HepG2 (cell line): Measurements from ENCODE around the gene PTCD3. TPM values are rescaled to one million over a fixed set of nuclear protein-coding genes. Genes with fewer than 3 reads are reported as not detected.

Source experiments
- AKAP8 ChIP-seq: sonication (generic); formaldehyde crosslinking; IDR thresholded peaks from 2 replicates; pipeline ENCODE4 v1.5.1; 2020; ENCODE audit warnings: mild to moderate bottlenecking, missing genetic modification reagents
- ATF7-NPFF ChIP-seq: sonication (generic); formaldehyde crosslinking; IDR thresholded peaks from 2 replicates; pipeline ENCODE4 v1.8.1; 2023; ENCODE audit warnings: mild to moderate bottlenecking, low read depth, missing genetic modification reagents, moderate library complexity
- HMG20A ChIP-seq: IDR thresholded peaks from 2 replicates; pipeline ENCODE4 v1.6.1; 2016; ENCODE audit warnings: borderline replicate concordance
- HNF4A ChIP-seq: sonication (generic); formaldehyde crosslinking; IDR thresholded peaks from 2 replicates; pipeline ENCODE4 v1.4.0; 2020; ENCODE audit warnings: missing genetic modification reagents
- HOXA3 ChIP-seq: sonication (generic); formaldehyde crosslinking; IDR thresholded peaks from 2 replicates; pipeline ENCODE4 v1.5.0; 2020; ENCODE audit warnings: missing genetic modification reagents
- KMT2A ChIP-seq: sonication (generic); formaldehyde crosslinking; IDR thresholded peaks from 2 replicates; pipeline ENCODE4 v1.4.0; 2020; ENCODE audit warnings: missing genetic modification reagents
- KMT2B ChIP-seq: IDR thresholded peaks from 2 replicates; pipeline ENCODE4 v1.6.1; 2016; ENCODE audit warnings: missing genetic modification reagents, missing compliant biosample characterization
- MYPOP ChIP-seq: sonication (generic); formaldehyde crosslinking; IDR thresholded peaks from 2 replicates; pipeline ENCODE4 v1.8.1; 2023; ENCODE audit warnings: mild to moderate bottlenecking, moderate library complexity, missing genetic modification reagents
- NR1H2 ChIP-seq: sonication (generic); formaldehyde crosslinking; IDR thresholded peaks from 2 replicates; pipeline ENCODE4 v1.8.1; 2022; ENCODE audit warnings: low read depth, missing genetic modification reagents, borderline replicate concordance
- PCBP1 ChIP-seq: fragments of 200-400 bp; formaldehyde crosslinking; IDR thresholded peaks from 2 replicates; pipeline ENCODE4 v1.6.1; 2017; ENCODE audit warnings: mild to moderate bottlenecking, low read depth, low read length, borderline replicate concordance
- POLR2A ChIP-seq, 2 experiments: IDR thresholded peaks; 2 replicates each; pipeline ENCODE4 v1.6.1; 2011; ENCODE audit warnings: low read depth in 2 of 2, low read length in 2 of 2, mild to moderate bottlenecking in 1 of 2, moderate library complexity in 1 of 2; ENCODE audit not compliant: insufficient read depth in 1 of 2
- RXRB ChIP-seq: IDR thresholded peaks from 2 replicates; pipeline ENCODE4 v1.6.1; 2016; ENCODE audit warnings: borderline replicate concordance, missing genetic modification reagents, missing compliant biosample characterization
- SALL2 ChIP-seq: sonication (generic); formaldehyde crosslinking; IDR thresholded peaks from 2 replicates; pipeline ENCODE4 v1.8.1; 2023; ENCODE audit warnings: mild to moderate bottlenecking, missing genetic modification reagents, inconsistent platforms
- SP140L ChIP-seq: sonication (generic); formaldehyde crosslinking; IDR thresholded peaks from 2 replicates; pipeline ENCODE4 v1.4.0; 2020; ENCODE audit warnings: missing genetic modification reagents, borderline replicate concordance
- SRSF9 ChIP-seq: fragments of 200-400 bp; formaldehyde crosslinking; IDR thresholded peaks from 2 replicates; pipeline ENCODE4 v1.6.1; 2018; ENCODE audit warnings: borderline replicate concordance, mild to moderate bottlenecking, low read depth, low read length; ENCODE audit not compliant: insufficient read depth, poor library complexity, severe bottlenecking
- TAF1 ChIP-seq: sonication (generic); formaldehyde crosslinking; IDR thresholded peaks from 2 replicates; pipeline ENCODE4 v1.4.0; 2020; ENCODE audit warnings: missing genetic modification reagents
- ZBTB21 ChIP-seq: sonication (generic); formaldehyde crosslinking; IDR thresholded peaks from 2 replicates; pipeline ENCODE4 v1.4.0; 2020; ENCODE audit warnings: missing genetic modification reagents
- ZEB1 ChIP-seq: IDR thresholded peaks from 2 replicates; pipeline ENCODE4 v1.6.1; 2012; ENCODE audit warnings: mild to moderate bottlenecking, low read depth, inconsistent platforms; ENCODE audit not compliant: insufficient replicate concordance
- ZNF20 ChIP-seq: sonication (generic); formaldehyde crosslinking; IDR thresholded peaks from 2 replicates; pipeline ENCODE4 v1.4.0; 2020; ENCODE audit warnings: mild to moderate bottlenecking, moderate library complexity, missing genetic modification reagents
- ZNF292 ChIP-seq: sonication (generic); formaldehyde crosslinking; IDR thresholded peaks from 2 replicates; pipeline ENCODE4 v1.8.1; 2022; ENCODE audit warnings: mild to moderate bottlenecking, low read depth, missing genetic modification reagents, borderline replicate concordance
- ZNF30 ChIP-seq: sonication (generic); formaldehyde crosslinking; IDR thresholded peaks from 2 replicates; pipeline ENCODE4 v1.5.0; 2020; ENCODE audit warnings: mild to moderate bottlenecking, missing genetic modification reagents
- ZNF382 ChIP-seq: sonication (generic); formaldehyde crosslinking; IDR thresholded peaks from 2 replicates; pipeline ENCODE4 v1.5.0; 2020; ENCODE audit warnings: missing genetic modification reagents, mild to moderate bottlenecking, borderline replicate concordance
- ZNF547 ChIP-seq: sonication (generic); formaldehyde crosslinking; IDR thresholded peaks from 2 replicates; pipeline ENCODE4 v1.5.1; 2020; ENCODE audit warnings: mild to moderate bottlenecking, missing genetic modification reagents
- ZNF550 ChIP-seq: sonication (generic); formaldehyde crosslinking; IDR thresholded peaks from 2 replicates; pipeline ENCODE4 v1.4.0; 2020; ENCODE audit warnings: mild to moderate bottlenecking, missing genetic modification reagents, borderline replicate concordance
- ZNF775 ChIP-seq: sonication (generic); formaldehyde crosslinking; IDR thresholded peaks from 2 replicates; pipeline ENCODE4 v1.4.0; 2020; ENCODE audit warnings: missing genetic modification reagents, mild to moderate bottlenecking, moderate library complexity, borderline replicate concordance
- ZNF777 ChIP-seq: sonication (generic); formaldehyde crosslinking; IDR thresholded peaks from 2 replicates; pipeline ENCODE4 v1.4.0; 2020; ENCODE audit warnings: missing genetic modification reagents
- ZSCAN30 ChIP-seq: sonication (generic); formaldehyde crosslinking; IDR thresholded peaks from 2 replicates; pipeline ENCODE4 v1.5.0; 2020; ENCODE audit warnings: mild to moderate bottlenecking, missing genetic modification reagents
- polyA plus RNA-seq, 8 experiments: library from polyadenylated mRNA; depleted of rRNA in 3 of 8; stranded (reverse) in 7 of 8; unstranded in 1 of 8; fragments of >200 nt; fragmentation: Illumina TruSeq in 4 of 8; extraction: Trizol in 4 of 8; gene quantifications; 2 replicates each; pipeline versions ENCODE4 v1.2.1 to v1.2.3, GENCODE V29; 2011 to 2016; ENCODE audit warnings: low read depth in 4 of 8, missing spikeins in 1 of 8, mixed read lengths in 1 of 8; ENCODE audit not compliant: insufficient read depth in 1 of 8
- total RNA-seq, 5 experiments: library from RNA; depleted of rRNA; stranded (reverse); fragments of >200 nt; fragmentation: Illumina TruSeq; extraction: Trizol; gene quantifications; 2 replicates each; pipeline ENCODE4 v1.2.3, GENCODE V29; 2016; ENCODE audit warnings: low read depth in 1 of 5
- TF ChIP-seq, protein P1 (sequence below): sonication (generic); formaldehyde crosslinking; IDR thresholded peaks from 2 replicates; pipeline ENCODE4 v1.4.0; 2020; ENCODE audit warnings: missing genetic modification reagents
- TF ChIP-seq, protein P2 (sequence below): sonication (generic); formaldehyde crosslinking; IDR thresholded peaks from 2 replicates; pipeline ENCODE4 v1.4.0; 2020; ENCODE audit warnings: mild to moderate bottlenecking, missing genetic modification reagents

PTCD3 gene
- total and polyA plus RNA-seq, 2 of the 13 experiments (the other 11 are each of a cell fraction or from before 2014, with no cell fraction given), result 124 to 309 TPM

DNA sequence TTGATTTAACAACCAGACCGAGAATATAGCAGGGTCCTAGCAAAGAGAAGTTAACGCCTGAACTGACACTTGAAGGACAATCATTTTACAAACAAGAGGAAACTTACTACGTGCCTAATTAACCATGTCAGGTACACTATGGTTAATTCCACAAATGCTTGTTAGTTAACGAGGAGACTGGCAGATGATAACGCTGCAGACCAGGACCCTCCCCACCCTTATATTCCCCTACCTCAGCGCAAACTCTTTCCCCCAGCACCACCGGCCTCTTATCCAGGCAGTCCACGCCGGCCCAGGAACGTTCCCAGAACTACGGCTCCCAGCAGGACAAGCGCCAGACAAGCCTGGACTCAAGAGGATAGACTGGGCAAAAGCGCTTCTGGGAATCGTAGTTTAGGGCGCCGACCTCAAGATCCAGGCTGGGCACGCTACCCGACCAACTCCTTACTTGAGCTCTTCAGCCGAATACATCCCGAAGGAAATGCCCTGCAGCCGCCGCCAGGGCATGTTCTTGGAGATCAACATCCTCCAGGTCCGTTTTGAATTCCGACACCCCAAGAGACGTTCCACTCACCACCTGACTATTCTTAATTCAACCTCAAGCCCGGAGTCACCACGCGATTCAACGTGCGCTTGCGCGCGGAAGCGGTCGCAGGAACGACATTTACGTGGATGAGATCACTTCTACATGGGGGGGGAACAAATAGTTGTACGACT, 625 bp upstream of the PTCD3 start, which contains the start of gene POLR1A (continued):
- TF ChIP-seq, protein P1, sequence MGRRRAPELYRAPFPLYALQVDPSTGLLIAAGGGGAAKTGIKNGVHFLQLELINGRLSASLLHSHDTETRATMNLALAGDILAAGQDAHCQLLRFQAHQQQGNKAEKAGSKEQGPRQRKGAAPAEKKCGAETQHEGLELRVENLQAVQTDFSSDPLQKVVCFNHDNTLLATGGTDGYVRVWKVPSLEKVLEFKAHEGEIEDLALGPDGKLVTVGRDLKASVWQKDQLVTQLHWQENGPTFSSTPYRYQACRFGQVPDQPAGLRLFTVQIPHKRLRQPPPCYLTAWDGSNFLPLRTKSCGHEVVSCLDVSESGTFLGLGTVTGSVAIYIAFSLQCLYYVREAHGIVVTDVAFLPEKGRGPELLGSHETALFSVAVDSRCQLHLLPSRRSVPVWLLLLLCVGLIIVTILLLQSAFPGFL, result no peak
- TF ChIP-seq ZSCAN30 (CRISPR knock-in tag) (no peak), ZNF550 (CRISPR knock-in tag) (no peak), POLR2A (IDR thresholded peaks at IDR 0.05; ENCODE audit: insufficient read depth in 1 of 2, low read depth in 2 of 2, low read length in 2 of 2) (no peak), PCBP1 (0 out of 2 replicates have a peak, but pooled peaks have one; percentile 76), RXRB (CRISPR knock-in tag) (no peak), ZEB1 (peak; percentile 13), HMG20A (no peak), ZNF30 (CRISPR knock-in tag) (no peak), SRSF9 (no peak), AKAP8 (CRISPR knock-in tag) (no peak), ZNF775 (no peak), TAF1 (CRISPR knock-in tag) (no peak; the same call in 1 of the 2 replicates), ZNF382 (no peak), HOXA3 (CRISPR knock-in tag) (no peak), ATF7-NPFF (CRISPR knock-in tag) (no peak), SP140L (CRISPR knock-in tag) (no peak), ZNF20 (CRISPR knock-in tag) (no peak), ZNF292 (CRISPR knock-in tag) (no peak), NR1H2 (no peak), KMT2A (CRISPR knock-in tag) (peak; percentile 51; the same call in 1 of the 2 replicates), ZNF777 (CRISPR knock-in tag) (no peak), ZNF547 (CRISPR knock-in tag) (no peak; the same call in none of the 2 replicates), KMT2B (CRISPR knock-in tag) (no peak), HNF4A (CRISPR knock-in tag) (no peak), ZBTB21 (CRISPR knock-in tag) (no peak), SALL2 (CRISPR knock-in tag) (peak; percentile 69), MYPOP (peak; percentile 72; the same call in 1 of the 2 replicates)
- TF ChIP-seq, protein P2, sequence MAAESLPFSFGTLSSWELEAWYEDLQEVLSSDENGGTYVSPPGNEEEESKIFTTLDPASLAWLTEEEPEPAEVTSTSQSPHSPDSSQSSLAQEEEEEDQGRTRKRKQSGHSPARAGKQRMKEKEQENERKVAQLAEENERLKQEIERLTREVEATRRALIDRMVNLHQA (CRISPR knock-in tag), result no peak
